Activated CD8-positive, alpha-beta memory T cell treated with anti-CD3 and anti-CD28 coated beads for 48 hours (primary cell): ENCODE measurements around the gene SMPD3.

Experiments used
- DNase-seq, 3 experiments: peaks; one replicate each; pipeline ENCODE4 v3.0.0-alpha.2; 2020; ENCODE audit warnings: low read depth in 2 of 3, low spot score in 2 of 3

SMPD3 gene

GRCh38 chr16:68371706-68372380 is 76.5 kb downstream of the SMPD3 start:
- no peak for DNase-seq

- no peak for DNase-seq
Observed at GRCh38 chr16:68371276-68371651, 77.0 kb downstream of the SMPD3 start.

- DNase-seq = no peak
Observed at GRCh38 chr16:68370581-68371275, 77.6 kb downstream of the SMPD3 start.

GRCh38 chr16:68369697-68370580 is 78.4 kb downstream of the SMPD3 start:
- peak in 1 of 3 experiments; percentile 30 for DNase-seq

- no peak for DNase-seq
Observed at GRCh38 chr16:68369168-68369567, 79.1 kb downstream of the SMPD3 start.

- DNase-seq = no peak
Observed at GRCh38 chr16:68368301-68368888, 79.9 kb downstream of the SMPD3 start.

- no peak for DNase-seq
Observed at GRCh38 chr16:68367891-68368290, 80.4 kb downstream of the SMPD3 start.

GRCh38 chr16:68367440-68367839 is 80.9 kb downstream of the SMPD3 start:
- no peak for DNase-seq

- no peak for DNase-seq
Observed at GRCh38 chr16:68367030-68367429, 81.3 kb downstream of the SMPD3 start.

GRCh38 chr16:68366062-68366461 is 82.2 kb downstream of the SMPD3 start:
- DNase-seq = no peak

- no peak for DNase-seq
Observed at GRCh38 chr16:68365167-68365817, 83.0 kb downstream of the SMPD3 start.

GRCh38 chr16:68364561-68364998 is 83.7 kb downstream of the SMPD3 start:
- DNase-seq = no peak

- DNase-seq = no peak
Observed at GRCh38 chr16:68363658-68364521, 84.4 kb downstream of the SMPD3 start.

GRCh38 chr16:68362947-68363657 is 85.2 kb downstream of the SMPD3 start:
- DNase-seq = no peak

- DNase-seq = no peak
Observed at GRCh38 chr16:68362262-68362913, 85.9 kb downstream of the SMPD3 start.

GRCh38 chr16:68361485-68361884 is 86.8 kb downstream of the SMPD3 start:
- DNase-seq = no peak

GRCh38 chr16:68360956-68361355 is 87.4 kb downstream of the SMPD3 start:
- no peak for DNase-seq

GRCh38 chr16:68360547-68360946 is 87.8 kb downstream of the SMPD3 start:
- no peak for DNase-seq
